OCI-LY1 (cell line): Measurements from ENCODE around the gene PCDHGA9.
"Not testable (repeated sequence)": the region's sequence is repeated elsewhere in the genome, so short reads cannot be mapped to it uniquely, and the experiment has no call there.

Source experiments
- H2AFZ ChIP-seq: fragments of 200-600 bp; sonication (generic), shearing (Covaris generic); 2 replicates; pipeline ENCODE4 v1.6.0; 2014; ENCODE audit warnings: antibody characterized with exemption, mild to moderate bottlenecking, low read length
- H3F3A ChIP-seq: fragments of 200-600 bp; sonication (generic), shearing (Covaris generic); 2 replicates; pipeline ENCODE4 v1.6.0; 2014; ENCODE audit warnings: mild to moderate bottlenecking, antibody characterized with exemption, low read length, moderate library complexity; ENCODE audit not compliant: insufficient read depth
- H3K27ac ChIP-seq: fragments of 200-600 bp; sonication (generic); 2 replicates; pipeline ENCODE4 v1.5.1; 2014; ENCODE audit warnings: low read length, mixed run types, mild to moderate bottlenecking, low read depth; ENCODE audit not compliant: poor library complexity, severe bottlenecking
- H3K27me3 ChIP-seq: fragments of 200-600 bp; sonication (generic); 2 replicates; pipeline ENCODE4 v1.6.0; 2014; ENCODE audit warnings: antibody characterized with exemption, mild to moderate bottlenecking, low read length, moderate library complexity; ENCODE audit not compliant: insufficient read depth
- H3K36me3 ChIP-seq: fragments of 200-600 bp; sonication (generic); 2 replicates; pipeline ENCODE4 v1.6.1; 2014; ENCODE audit warnings: mild to moderate bottlenecking, antibody characterized with exemption, low read length, moderate library complexity, mixed read lengths; ENCODE audit not compliant: insufficient read depth
- H3K4me1 ChIP-seq: fragments of 200-600 bp; sonication (generic); 2 replicates; pipeline ENCODE4 v1.5.1; 2014; ENCODE audit warnings: mild to moderate bottlenecking, low read length, moderate library complexity; ENCODE audit not compliant: insufficient read depth, severe bottlenecking
- H3K4me2 ChIP-seq: fragments of 200-600 bp; sonication (generic), shearing (Covaris generic); 2 replicates; pipeline ENCODE4 v1.6.1; 2014; ENCODE audit warnings: low read length
- H3K4me3 ChIP-seq: fragments of 200-600 bp; sonication (generic); 2 replicates; pipeline ENCODE4 v1.5.1; 2014; ENCODE audit warnings: low read length, low read depth, mild to moderate bottlenecking, mixed read lengths; ENCODE audit not compliant: poor library complexity, severe bottlenecking
- H3K79me2 ChIP-seq: fragments of 200-600 bp; shearing (Covaris generic); 2 replicates; pipeline ENCODE4 v1.6.1; 2016; ENCODE audit warnings: mixed run types, low read length, mixed read lengths; ENCODE audit not compliant: insufficient read depth
- H3K9ac ChIP-seq: fragments of 200-600 bp; sonication (generic), shearing (Covaris generic); 2 replicates; pipeline ENCODE4 v1.6.1; 2014; ENCODE audit warnings: mild to moderate bottlenecking, low read length, mixed read lengths
- H3K9me2 ChIP-seq: fragments of 200-600 bp; sonication (generic), shearing (Covaris generic); 2 replicates; pipeline ENCODE4 v1.6.1; 2014; ENCODE audit warnings: low read depth, mild to moderate bottlenecking, low read length, mixed read lengths
- H3K9me3 ChIP-seq: fragments of 200-600 bp; shearing (Covaris generic); 2 replicates; pipeline ENCODE4 v1.6.1; 2014; ENCODE audit warnings: low read length, mixed read lengths
- H4K20me1 ChIP-seq: fragments of 200-600 bp; sonication (generic), shearing (Covaris generic); 2 replicates; pipeline ENCODE4 v1.6.0; 2016; ENCODE audit warnings: mild to moderate bottlenecking, low read length; ENCODE audit not compliant: insufficient read depth
- EZH2 ChIP-seq: fragments of 200-600 bp; sonication (generic), shearing (Covaris generic); IDR thresholded peaks from 2 replicates; pipeline ENCODE4 v1.8.0; 2017; ENCODE audit warnings: borderline replicate concordance, mixed run types, mild to moderate bottlenecking, antibody characterized with exemption, low read length, moderate library complexity, mixed read lengths
- TF ChIP-seq, protein P1 (sequence below): fragments of 200-600 bp; sonication (generic), shearing (Covaris generic); IDR thresholded peaks from 2 replicates; pipeline ENCODE4 v1.5.1; 2017; ENCODE audit warnings: mild to moderate bottlenecking, antibody characterized with exemption, low read length, moderate library complexity, mixed read lengths

The PCDHGA9 gene

GRCh38 chr5:141431286-141431685, 28.7 kb downstream of the PCDHGA9 start:
- Histone ChIP-seq H3K9me3 (peaks cover 6% of the 10 kb centered on the region; the same call in 1 of the 2 replicates), H3K27ac (no peak overlapping the region), H3K9me2 (no peaks in the 10 kb centered on the region), H2AFZ (no peak overlapping the region), H3F3A (no peaks in the 10 kb centered on the region), H4K20me1 (no peaks in the 10 kb centered on the region), H3K9ac (peak overlapping the region; percentile 68; the same call in 1 of the 2 replicates), H3K4me1 (peaks cover 6% of the 10 kb centered on the region), H3K27me3 (no peaks in the 10 kb centered on the region), H3K4me3 (peak overlapping the region; percentile 74), H3K36me3 (no peaks in the 10 kb centered on the region), H3K79me2 (no peaks in the 10 kb centered on the region), H3K4me2 (peak overlapping the region; percentile 90)
- TF ChIP-seq, protein P1, sequence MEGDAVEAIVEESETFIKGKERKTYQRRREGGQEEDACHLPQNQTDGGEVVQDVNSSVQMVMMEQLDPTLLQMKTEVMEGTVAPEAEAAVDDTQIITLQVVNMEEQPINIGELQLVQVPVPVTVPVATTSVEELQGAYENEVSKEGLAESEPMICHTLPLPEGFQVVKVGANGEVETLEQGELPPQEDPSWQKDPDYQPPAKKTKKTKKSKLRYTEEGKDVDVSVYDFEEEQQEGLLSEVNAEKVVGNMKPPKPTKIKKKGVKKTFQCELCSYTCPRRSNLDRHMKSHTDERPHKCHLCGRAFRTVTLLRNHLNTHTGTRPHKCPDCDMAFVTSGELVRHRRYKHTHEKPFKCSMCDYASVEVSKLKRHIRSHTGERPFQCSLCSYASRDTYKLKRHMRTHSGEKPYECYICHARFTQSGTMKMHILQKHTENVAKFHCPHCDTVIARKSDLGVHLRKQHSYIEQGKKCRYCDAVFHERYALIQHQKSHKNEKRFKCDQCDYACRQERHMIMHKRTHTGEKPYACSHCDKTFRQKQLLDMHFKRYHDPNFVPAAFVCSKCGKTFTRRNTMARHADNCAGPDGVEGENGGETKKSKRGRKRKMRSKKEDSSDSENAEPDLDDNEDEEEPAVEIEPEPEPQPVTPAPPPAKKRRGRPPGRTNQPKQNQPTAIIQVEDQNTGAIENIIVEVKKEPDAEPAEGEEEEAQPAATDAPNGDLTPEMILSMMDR, result no peak
- TF ChIP-seq EZH2, result no peak

DNA sequence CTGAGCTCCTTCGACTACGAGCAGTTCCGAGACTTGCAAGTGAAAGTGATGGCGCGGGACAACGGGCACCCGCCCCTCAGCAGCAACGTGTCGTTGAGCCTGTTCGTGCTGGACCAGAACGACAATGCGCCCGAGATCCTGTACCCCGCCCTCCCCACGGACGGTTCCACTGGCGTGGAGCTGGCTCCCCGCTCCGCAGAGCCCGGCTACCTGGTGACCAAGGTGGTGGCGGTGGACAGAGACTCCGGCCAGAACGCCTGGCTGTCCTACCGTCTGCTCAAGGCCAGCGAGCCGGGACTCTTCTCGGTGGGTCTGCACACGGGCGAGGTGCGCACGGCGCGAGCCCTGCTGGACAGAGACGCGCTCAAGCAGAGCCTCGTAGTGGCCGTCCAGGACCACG, 29.7 kb downstream of the PCDHGA9 start:
- not testable (repeated sequence) for H3K9ac ChIP-seq, H4K20me1 ChIP-seq, H3K9me3 ChIP-seq, H3K4me2 ChIP-seq, H3K9me2 ChIP-seq, H3F3A ChIP-seq, H3K27me3 ChIP-seq, H3K79me2 ChIP-seq, H3K4me3 ChIP-seq, H3K36me3 ChIP-seq, H3K27ac ChIP-seq, H3K4me1 ChIP-seq, H2AFZ ChIP-seq

DNA sequence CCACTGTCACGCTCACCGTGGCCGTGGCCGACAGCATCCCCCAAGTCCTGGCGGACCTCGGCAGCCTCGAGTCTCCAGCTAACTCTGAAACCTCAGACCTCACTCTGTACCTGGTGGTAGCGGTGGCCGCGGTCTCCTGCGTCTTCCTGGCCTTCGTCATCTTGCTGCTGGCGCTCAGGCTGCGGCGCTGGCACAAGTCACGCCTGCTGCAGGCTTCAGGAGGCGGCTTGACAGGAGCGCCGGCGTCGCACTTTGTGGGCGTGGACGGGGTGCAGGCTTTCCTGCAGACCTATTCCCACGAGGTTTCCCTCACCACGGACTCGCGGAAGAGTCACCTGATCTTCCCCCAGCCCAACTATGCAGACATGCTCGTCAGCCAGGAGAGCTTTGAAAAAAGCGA, 30.1 kb downstream of the PCDHGA9 start:
- H3K79me2 ChIP-seq, H3K9me3 ChIP-seq, H3K4me2 ChIP-seq, H3F3A ChIP-seq, H3K9me2 ChIP-seq, H3K27ac ChIP-seq, H4K20me1 ChIP-seq, H2AFZ ChIP-seq, H3K4me1 ChIP-seq, H3K27me3 ChIP-seq, H3K9ac ChIP-seq, H3K4me3 ChIP-seq, H3K36me3 ChIP-seq: not testable (repeated sequence)

DNA sequence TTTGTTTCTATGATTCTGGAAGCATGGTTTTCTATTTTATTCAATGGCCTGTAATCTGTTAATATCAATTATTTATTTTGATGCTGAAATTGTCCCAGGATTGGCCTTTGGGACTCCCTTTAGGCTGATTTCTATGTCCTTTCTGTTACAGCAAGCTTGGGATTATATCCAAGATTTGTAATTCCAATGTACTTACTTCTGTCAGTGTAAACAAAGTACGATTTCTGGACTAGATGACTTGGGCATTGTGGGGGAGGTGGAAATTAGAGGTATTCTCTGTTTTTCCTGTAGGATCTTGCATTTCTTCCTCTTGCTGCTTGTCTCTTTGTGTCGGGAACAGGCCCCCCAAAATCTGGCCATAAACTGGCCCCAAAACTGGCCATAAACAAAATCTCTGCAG, 31.4 kb downstream of the PCDHGA9 start:
- H3K4me1 ChIP-seq, result peaks cover 6% of the 10 kb centered on the region
- H3F3A ChIP-seq, result no peaks in the 10 kb centered on the region
- TF ChIP-seq, protein P1, result no peak
- TF ChIP-seq EZH2, result no peak
- no peaks in the 10 kb centered on the region for H3K36me3 ChIP-seq
- H4K20me1 ChIP-seq, result no peaks in the 10 kb centered on the region
- H3K27me3 ChIP-seq, result no peaks in the 10 kb centered on the region
- no peaks in the 10 kb centered on the region for H3K79me2 ChIP-seq
- no peak overlapping the region for H3K27ac ChIP-seq
- H3K9me2 ChIP-seq, result no peaks in the 10 kb centered on the region
- no peak overlapping the region for H3K9ac ChIP-seq
- no peak overlapping the region for H3K4me3 ChIP-seq
- no peak overlapping the region for H2AFZ ChIP-seq
- no peak overlapping the region for H3K4me2 ChIP-seq
- H3K9me3 ChIP-seq, result peaks cover 8% of the 10 kb centered on the region; the same call in 1 of the 2 replicates
